ENCODE measurements around the gene ADAMTS14.
"Not testable (repeated sequence)": the region's sequence is repeated elsewhere in the genome, so short reads cannot be mapped to it uniquely, and the experiment has no call there.

The ADAMTS14 gene, protein sequence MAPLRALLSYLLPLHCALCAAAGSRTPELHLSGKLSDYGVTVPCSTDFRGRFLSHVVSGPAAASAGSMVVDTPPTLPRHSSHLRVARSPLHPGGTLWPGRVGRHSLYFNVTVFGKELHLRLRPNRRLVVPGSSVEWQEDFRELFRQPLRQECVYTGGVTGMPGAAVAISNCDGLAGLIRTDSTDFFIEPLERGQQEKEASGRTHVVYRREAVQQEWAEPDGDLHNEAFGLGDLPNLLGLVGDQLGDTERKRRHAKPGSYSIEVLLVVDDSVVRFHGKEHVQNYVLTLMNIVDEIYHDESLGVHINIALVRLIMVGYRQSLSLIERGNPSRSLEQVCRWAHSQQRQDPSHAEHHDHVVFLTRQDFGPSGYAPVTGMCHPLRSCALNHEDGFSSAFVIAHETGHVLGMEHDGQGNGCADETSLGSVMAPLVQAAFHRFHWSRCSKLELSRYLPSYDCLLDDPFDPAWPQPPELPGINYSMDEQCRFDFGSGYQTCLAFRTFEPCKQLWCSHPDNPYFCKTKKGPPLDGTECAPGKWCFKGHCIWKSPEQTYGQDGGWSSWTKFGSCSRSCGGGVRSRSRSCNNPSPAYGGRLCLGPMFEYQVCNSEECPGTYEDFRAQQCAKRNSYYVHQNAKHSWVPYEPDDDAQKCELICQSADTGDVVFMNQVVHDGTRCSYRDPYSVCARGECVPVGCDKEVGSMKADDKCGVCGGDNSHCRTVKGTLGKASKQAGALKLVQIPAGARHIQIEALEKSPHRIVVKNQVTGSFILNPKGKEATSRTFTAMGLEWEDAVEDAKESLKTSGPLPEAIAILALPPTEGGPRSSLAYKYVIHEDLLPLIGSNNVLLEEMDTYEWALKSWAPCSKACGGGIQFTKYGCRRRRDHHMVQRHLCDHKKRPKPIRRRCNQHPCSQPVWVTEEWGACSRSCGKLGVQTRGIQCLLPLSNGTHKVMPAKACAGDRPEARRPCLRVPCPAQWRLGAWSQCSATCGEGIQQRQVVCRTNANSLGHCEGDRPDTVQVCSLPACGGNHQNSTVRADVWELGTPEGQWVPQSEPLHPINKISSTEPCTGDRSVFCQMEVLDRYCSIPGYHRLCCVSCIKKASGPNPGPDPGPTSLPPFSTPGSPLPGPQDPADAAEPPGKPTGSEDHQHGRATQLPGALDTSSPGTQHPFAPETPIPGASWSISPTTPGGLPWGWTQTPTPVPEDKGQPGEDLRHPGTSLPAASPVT

DNA sequence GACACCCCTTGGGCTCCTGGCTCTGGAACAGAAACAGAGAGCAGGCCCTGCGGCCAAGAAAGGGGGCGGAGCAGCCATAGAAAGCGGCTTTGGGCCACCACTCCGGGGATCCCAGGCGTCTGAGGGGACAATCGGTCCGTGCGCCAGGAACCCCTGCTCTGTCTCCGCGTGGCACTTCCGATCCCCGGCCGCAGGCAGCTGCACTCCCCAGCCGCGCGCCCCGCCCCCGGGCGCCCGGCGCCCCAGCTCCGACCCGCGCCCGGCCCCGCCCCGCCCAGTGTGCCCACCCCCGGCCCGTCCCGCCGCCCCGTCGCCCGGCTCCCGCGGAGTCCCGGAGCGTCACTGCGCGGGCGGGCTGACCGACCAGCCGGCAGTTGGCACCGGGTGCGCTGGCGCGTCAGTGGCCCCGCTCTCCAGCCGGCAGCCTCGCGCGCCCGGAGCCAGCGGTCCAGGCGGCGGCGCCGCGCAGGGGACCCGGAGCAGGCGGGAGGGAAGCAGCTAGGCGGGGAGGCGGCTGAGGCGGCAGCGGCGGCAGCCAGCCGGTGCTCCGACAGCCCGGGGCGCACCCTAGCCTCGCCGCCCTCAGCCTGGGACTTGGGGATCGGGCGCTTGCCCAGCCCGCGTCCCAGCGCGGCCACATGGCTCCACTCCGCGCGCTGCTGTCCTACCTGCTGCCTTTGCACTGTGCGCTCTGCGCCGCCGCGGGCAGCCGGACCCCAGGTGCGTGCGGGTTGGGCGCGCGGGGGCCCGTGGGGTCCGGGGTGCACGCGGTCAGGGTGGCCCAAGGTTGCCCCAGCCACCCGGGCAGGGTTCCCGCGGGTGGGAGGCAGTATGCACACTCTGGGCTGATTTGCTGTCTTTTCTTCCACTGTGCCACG is at the start of gene ADAMTS14:
Gene ADAMTS14 (plus strand): TSS at position 342 of the 878 bp plus-strand sequence. CDS start 297 bp downstream, at position 639.
- DNase-seq = peak; percentile 43

DNA sequence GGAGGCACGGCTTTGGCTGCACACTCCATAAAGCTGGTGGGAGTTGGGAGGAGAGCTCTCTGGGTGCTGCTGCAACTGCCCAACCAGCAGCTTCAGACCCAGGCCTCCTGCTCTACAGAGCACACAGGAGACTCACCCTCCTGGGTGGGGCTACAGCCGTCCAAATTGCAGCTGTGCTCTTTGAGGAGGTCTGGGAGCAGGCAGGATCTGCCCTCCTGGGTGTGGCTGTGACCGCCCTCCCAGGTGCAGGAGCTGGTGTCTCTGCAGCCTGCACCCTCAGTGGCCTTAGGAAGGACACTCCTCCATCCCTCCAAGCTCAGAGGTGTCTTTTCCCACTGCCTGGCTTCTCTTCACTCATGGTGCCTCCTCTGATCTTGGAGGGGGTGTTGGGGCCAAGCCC is 49.8 kb upstream of the ADAMTS14 start:
- no peak for DNase-seq

DNA sequence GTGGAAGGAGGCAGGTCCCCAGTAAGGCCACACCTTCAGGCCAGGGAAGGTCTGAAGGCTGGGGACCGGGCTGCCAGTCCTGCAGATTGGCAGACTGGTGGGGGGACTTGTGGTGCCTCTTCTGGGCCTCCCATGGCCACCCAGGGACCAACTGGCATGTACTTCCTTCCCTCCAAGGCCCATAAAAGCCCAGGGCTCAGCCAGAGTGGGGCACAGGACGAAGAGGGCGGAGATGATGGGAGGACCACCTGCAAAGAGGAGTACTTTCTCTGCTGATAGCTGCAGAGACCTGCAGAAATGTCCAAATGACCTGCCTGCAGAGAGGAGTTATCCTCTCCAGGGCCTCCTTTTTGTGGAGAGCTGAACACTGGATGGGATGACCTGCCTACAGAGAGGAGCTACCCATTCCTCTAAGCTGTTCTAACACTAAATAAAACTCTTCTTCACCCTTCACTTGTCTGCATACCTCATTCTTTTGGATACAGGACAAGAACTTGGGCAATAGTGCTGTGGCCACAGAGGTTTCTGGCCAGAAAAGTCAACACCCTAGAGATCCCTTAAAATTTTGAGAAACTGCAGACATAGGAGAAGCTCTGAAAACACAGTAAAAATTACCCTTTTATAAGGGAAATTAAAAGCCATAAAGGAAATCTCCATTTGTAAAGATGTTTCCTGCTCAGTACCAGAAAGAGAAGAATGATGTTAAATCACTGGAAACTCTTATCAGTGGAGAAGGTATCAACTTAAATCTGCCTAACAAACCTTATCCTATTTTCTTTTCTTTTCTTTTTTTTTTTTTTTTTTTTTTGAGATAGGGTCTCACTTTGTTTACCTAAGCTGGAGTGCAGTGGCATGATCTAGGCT is 49.1 kb upstream of the ADAMTS14 start:
- DNase-seq = no peak

DNA sequence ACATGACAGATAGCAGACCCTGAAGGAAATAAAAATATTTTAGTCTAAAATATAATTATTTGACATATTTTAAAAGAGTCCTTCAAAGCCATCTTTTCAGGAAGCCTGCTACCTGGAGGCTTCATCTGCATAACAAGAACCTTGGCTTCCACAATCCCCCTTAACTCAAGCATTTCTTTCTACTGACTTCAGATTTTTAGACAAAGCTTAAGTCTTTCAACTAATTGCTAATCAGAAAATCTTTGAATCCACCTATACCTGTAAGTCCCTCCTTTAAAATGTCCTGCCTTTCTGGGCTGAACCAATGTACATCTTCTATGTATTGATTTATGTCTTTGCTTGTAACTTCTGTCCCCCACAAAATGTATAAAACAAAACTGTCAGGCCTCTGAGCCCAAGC is 46.2 kb upstream of the ADAMTS14 start:
- no peak for DNase-seq

DNA sequence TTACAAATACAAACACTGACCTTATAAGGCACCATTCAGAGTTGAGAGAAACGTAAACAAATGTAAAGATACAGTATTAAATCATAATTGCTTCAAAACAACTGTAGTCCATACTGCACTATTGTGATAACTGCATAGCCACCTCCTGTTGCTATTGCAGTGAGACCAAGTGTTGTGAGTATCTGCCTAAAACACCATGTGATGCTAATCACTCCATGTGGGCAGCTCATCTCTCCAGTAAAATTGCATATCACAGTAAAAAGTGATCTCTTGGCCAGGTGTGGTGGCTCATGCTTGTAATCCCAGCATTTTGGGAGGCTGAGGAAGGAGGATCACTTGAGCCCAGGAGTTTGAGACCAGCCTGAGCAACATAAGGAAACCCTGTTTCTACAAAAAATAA is 43.0 kb upstream of the ADAMTS14 start:
- no peak for DNase-seq

DNA sequence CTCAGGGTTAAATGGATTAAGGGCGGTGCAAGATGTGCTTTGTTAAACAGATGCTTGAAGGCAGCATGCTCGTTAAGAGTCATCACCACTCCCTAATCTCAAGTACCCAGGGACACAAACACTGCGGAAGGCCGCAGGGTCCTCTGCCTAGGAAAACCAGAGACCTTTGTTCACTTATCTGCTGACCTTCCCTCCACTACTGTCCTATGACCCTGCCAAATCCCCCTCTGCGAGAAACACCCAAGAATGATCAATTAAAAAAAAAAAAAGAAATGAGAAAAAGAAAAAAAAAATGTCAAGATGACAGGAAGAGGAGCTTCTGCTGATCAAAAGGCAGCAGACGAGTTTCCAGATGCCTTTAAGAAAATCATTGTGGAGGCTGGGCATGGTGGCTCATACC is 40.6 kb upstream of the ADAMTS14 start:
- DNase-seq = not testable (repeated sequence)

DNA sequence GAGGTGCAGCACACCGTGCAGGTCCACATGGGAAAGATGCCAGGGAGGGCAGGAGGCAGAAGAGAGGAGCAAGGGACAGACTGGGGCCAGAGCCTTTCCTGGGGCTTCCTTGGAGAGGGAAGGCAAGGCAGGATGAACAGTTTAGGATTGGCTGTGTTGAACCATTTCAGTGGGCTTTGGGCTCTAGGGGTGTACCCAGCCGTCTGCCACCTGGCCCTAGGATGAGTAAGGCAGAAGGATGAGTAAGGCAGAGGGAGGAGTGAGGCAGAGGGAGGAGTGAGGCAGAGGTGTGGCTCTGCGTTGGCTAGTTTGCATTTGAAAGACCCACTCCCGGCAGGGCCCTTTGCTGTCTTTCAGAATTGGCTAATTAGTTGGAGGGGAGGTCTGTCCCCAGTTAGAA is 38.3 kb upstream of the ADAMTS14 start:
- DNase-seq = no peak

DNA sequence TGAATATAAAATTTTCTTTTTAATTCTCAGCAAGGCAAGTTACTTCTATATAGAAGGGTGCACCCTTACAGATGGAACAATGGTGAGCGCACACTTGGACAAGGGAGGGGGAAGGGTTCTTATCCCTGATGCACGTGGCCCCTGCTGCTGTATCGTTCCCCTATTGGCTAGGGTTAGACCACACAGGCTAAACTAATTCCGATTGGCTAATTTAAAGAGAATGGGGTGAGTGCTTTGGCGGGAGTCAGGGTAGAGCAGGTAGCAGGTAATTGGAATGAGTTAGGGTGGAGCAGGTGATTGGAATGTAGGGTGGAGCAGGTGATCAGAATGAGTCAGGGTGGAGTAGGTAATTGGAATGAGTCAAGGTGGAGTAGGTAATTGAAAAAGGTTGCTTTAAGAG is 37.8 kb upstream of the ADAMTS14 start:
- not testable (repeated sequence) for DNase-seq

DNA sequence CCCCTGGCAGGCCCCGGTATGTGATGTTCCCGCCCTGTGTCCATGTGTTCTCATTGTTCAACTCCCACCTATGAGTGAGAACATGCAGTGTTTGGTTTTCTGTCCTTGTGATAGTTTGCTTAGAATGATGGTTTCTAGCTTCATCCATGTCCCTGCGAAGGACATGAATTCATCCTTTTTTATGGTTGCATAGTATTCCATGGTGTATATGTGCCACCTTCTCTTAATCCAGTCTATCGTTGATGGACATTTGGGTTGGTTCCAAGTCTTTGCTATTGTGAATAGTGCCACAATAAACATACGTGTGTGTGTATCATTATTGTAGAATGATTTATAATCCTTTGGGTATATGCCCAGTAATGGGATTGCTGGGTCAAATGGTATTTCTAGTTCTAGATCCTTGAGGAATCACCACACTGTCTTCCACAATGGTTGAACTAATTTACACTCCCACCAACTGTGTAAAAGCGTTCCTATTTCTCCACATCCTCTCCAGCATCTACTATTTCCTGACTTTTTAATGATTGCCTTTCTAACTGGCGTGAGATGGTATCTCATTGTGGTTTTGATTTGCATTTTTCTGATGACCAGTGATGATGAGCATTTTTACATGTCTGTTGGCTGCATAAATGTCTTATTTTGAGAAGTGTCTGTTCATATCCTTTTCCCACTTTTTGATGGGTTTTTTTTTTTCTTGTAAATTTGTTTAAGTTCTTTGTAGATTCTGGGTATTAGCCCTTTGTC is 32.5 kb upstream of the ADAMTS14 start:
- DNase-seq = not testable (repeated sequence)

DNA sequence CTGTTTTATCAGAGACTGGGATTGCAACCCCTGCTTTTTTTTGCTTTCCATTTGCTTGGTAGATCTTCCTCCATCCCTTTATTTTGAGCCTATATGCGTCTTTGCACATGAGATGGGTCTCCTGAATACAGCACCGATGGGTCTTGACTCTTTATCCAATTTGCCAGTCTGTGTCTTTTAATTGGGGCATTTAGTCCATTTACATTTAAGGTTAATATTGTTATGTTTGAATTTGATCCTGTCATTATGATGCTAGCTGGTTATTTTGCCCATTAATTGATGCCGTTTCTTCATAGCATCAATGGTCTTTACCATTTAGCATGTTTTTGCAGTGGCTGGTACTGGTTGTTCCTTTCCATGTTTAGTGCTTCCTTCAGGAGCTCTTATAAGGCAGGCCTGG is 29.0 kb upstream of the ADAMTS14 start:
- DNase-seq = not testable (repeated sequence)

DNA sequence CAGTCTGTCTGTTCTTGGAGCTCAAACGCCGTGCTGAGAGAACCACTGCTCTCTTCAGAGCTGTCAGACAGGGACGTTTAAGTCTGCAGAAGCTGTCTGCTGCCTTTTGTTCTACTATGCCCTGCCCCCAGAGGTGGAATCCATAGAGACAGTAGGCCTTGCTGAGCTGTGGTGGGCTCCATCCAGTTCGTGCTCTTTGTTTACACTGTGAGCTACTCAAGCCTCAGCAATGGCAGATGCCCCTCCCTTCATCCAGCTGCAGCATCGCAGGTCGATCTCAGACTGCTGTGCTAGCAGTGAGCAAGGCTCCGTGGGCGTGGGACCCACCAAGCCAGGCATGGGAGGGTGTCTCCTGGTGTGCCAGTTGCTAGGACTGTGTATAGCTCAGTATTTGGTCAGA is 27.3 kb upstream of the ADAMTS14 start:
- DNase-seq = not testable (repeated sequence)

DNA sequence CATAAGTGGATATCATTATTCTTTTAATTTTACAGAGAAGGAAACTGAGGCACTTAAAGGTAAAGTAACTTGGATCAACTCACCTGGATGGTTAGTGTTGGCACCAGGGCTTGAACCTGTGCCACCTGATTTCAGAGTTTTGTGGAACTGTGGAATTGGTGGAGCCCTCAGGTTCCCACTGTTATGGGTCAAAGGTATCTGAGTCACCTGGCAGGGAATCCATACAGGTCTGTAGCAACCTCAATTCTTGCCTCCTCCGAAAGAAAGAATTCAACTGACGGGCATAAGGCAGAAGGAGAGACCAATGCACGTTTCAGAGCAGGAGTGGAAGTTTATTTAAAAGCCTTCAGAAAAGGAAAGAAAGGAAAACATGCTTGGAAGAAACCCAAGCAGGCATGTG is 25.2 kb upstream of the ADAMTS14 start:
- DNase-seq = no peak

DNA sequence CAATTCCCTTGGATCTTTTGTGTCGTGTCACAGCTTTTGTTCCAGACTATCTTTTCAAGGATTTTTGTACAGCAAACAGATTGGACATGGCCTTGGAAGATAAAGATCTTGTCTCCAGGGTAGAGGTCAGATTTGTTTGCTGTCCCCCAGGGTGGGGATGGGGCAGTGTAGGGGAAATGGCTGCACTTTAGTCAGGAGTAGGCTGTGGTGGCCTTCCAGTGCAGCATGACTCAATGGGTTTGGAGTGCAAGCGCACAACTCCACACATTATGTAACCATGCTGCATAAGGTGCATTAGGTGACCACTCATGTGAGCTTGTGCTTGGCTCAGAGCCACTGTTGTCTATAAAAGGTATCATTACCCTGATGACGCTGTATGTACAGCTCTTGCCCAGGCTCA is 23.9 kb upstream of the ADAMTS14 start:
- no peak for DNase-seq

DNA sequence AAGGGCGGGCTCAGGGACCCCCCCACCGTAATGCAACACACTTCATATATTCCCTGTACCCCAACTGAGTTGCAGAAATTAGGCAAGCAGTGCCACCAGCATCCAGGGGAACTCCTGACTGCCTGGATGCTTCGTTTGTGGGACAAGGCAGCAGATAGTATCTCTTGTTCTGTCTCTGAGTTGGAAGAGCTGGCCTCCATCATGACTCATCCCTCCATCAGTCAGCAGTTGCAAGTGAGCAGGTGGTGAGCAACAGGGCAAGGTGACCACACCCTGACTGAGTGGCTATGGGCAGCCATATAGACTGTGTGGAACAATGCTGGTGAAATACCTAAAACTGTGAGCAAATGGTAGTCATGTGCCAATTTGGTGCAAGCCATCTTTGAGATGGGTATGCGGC is 22.8 kb upstream of the ADAMTS14 start:
- no peak for DNase-seq

DNA sequence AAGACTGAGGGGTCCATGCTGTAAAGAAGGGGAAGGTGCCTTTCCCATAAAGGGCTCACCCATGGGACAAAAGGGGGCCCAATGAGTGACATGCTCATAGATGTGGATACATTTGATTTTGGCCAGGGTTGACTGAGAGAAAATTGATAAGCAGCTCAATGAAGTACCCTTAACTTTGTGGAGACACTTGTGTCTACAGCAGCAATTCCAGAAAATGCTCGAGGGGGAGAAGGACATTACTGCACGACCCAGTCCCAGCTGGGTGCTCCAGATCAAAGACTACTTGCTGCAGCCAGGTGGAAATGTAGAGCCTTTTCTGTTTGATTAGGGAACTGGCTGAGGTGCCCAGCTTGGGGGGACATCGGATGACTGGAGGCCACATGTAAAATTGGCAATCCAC is 22.2 kb upstream of the ADAMTS14 start:
- peak; percentile 3 for DNase-seq

DNA sequence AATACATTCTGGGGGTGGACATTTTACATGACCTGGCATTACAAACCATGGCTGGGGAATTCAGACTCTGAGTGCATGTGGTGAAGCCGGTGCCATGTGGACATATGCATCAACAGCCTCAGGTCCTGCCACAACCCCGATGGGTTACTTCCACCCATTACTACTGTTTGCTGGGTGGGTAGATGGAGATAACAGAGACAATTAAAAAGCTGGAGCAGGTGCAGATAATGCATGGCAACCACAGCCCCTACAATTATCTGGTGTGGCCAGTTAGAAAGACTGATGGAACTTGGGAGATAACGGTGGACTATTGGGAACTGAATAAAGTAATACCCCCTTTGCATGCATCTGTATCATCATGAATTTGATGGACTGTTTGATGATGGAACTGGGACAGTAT is 21.6 kb upstream of the ADAMTS14 start:
- peak; percentile 1 for DNase-seq

DNA sequence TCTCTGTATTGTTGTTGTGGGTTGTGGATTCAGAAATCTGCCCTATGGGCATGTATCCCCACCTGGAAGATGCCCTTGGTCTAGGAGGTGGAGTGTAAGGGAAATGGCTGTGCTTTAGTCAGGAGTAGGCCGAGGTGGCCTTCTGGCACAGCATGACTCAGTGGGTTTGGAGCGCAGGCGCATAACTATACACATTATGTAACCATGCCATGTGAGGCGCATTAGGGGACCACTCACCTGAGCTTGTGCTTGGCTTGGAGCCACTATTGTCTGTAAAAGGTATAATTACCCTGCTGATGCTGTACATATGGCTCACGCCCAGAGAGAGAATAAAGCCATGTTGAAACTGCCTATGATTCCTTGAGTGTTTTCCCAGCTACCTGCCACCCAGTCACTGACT is 20.6 kb upstream of the ADAMTS14 start:
- DNase-seq = peak; percentile 25

DNA sequence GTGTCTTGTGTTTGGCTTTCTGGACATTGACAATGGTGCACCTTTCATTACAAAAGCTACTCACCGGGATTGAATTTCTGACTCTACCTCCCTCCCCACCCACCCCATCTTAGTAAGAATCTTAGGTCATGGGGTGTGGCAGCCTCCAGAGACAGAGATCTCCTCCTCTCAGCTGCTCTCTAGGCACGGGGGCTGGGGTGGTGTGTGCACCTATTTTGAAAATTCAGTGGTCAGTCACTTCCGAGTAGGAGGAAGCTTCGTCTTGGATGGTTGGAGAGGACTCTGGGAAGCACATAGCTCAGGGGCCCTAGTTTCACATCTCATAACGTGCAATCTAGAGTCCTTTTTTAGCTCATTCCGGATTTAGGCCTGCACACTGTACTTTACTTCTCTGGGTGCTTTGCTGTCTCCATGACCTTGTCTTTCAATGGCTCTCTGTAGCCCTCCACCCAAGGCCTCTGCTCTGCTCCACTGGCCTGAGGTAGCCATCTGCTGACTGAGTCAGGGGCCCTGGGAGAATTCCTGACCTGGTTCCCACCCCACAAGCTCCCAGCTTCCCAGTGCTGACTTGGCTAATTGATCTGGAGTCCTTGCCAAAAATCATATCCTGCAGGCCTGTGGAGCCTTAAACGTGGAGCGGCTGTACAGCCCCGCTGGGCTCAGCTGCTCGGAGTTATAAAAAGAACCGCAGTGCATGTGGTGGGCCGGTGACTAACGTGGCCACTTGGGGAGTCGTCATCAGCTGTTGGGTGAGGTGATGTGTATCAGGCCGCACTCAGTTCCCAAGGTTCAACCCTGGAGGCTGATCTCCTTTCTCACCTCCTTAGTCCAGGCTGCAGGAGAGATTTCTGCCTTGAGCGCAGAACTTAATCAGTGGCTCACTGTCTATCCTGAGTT is 19.3 kb upstream of the ADAMTS14 start:
- peak; percentile 18 for DNase-seq

DNA sequence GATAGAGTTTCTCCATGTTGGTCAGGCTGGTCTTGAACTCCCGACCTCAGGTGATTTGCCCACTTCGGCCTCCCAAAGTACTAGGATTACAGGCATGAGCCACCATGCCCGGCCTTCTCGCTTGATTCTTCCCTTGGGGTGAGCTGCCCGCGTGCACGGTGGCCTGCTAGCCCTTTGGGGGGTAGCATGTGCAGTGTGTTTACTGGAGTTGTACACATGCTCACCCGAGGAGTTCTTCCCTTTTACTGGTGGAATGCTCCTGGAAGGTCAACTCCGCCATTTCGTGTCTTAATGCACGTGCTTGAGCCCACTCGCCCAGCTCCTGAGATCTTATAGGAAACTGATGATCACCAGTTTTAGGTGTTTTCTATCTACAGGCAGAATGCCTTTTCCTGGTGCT is 17.0 kb upstream of the ADAMTS14 start:
- DNase-seq = peak; percentile 18
